ENCODE data around the gene PTGER2.

Gene PTGER2

GRCh38 chr14:52369305-52369801 lies 55.2 kb downstream of the PTGER2 start:
- no peak for DNase-seq

GRCh38 chr14:52370406-52370935 lies 56.4 kb downstream of the PTGER2 start:
- DNase-seq, result no peak

GRCh38 chr14:52377940-52378339 lies 63.8 kb downstream of the PTGER2 start:
- no peak for DNase-seq
